Body of pancreas (tissue), 4 donors: ENCODE results near the gene ZBTB16.

Experiments used
- CTCF ChIP-seq, 7 experiments: fragments of 450-650 bp in 4 of 7; fragments of 200-600 bp in 3 of 7; sonication (generic) in 3 of 7; IDR thresholded peaks; one replicate each; pipeline ENCODE4 v1.5.1; 2016 to 2019; ENCODE audit warnings: antibody characterized with exemption in 7 of 7
- POLR2A ChIP-seq, 3 donors: fragments of 450-650 bp; IDR thresholded peaks; one replicate each; pipeline ENCODE4 v1.6.1; 2016; ENCODE audit warnings: antibody characterized with exemption in 3 of 3, mild to moderate bottlenecking in 2 of 3

- no peak for TF ChIP-seq CTCF (IDR thresholded peaks at IDR 0.05)
- TF ChIP-seq POLR2A (IDR thresholded peaks at IDR 0.05): no peak
Observed at GRCh38 chr11:114151631-114152030, 92.1 kb downstream of the ZBTB16 start.
